Measurements from ENCODE around the gene TNIP2. TPM values are rescaled to one million over a fixed set of nuclear protein-coding genes. Genes with fewer than 3 reads are reported as not detected.
"Not testable (repeated sequence)": the region's sequence is repeated elsewhere in the genome, so short reads cannot be mapped to it uniquely, and the experiment has no call there.

The TNIP2 gene
- total RNA-seq, 2 experiments from 2014 or later = 50.6 to 59.4 TPM

- DNase-seq (no peak), ATAC-seq (no peak)
- H3K4me3 Mint-ChIP-seq = no peak overlapping the region
- H3K9me3 Mint-ChIP-seq (ENCODE audit: low read depth) = peaks cover 13% of the 10 kb centered on the region
- POLR2A ChIA-PET = no interaction called here
- no peak overlapping the region for H3K27ac Mint-ChIP-seq
- peaks cover 8% of the 10 kb centered on the region for H3K4me1 Mint-ChIP-seq
- intact Hi-C loops (cut with DNase I, micrococcal nuclease) = no loop called here
- H3K36me3 Mint-ChIP-seq (ENCODE audit: low read depth) = peaks cover 49% of the 10 kb centered on the region
- H3K27me3 Mint-ChIP-seq = no peaks in the 10 kb centered on the region
- CTCF ChIA-PET = no interaction called here
Observed at GRCh38 chr4:2735869-2736268, 20.3 kb downstream of the TNIP2 start.

- POLR2A ChIA-PET = no interaction called here
- no peak overlapping the region for H3K4me3 Mint-ChIP-seq
- H3K27ac Mint-ChIP-seq = peak overlapping the region; percentile 71
- H3K9me3 Mint-ChIP-seq (ENCODE audit: low read depth) = peaks cover 13% of the 10 kb centered on the region
- H3K4me1 Mint-ChIP-seq = peaks cover 8% of the 10 kb centered on the region
- intact Hi-C loops (cut with DNase I, micrococcal nuclease) = no loop called here
- DNase-seq (no peak), ATAC-seq (no peak)
- CTCF ChIA-PET = interaction anchor here (1.1 kb wide), 1 partner anchor 51 kb away, joined by 3 read pairs; no protein-coding TSS in a partner anchor
- no peaks in the 10 kb centered on the region for H3K27me3 Mint-ChIP-seq
- peaks cover 40% of the 10 kb centered on the region for H3K36me3 Mint-ChIP-seq (ENCODE audit: low read depth)
Observed at GRCh38 chr4:2734612-2735011, 21.5 kb downstream of the TNIP2 start.

GRCh38 chr4:2733844-2734574, 22.1 kb downstream of the TNIP2 start:
- ChIA-PET POLR2A (interaction anchor here (0.5 kb wide), 1 partner anchor 636 kb away, joined by 3 read pairs; no protein-coding TSS in a partner anchor), CTCF (interaction anchor here (1.1 kb wide), 1 partner anchor 51 kb away, joined by 3 read pairs; no protein-coding TSS in a partner anchor)
- H3K9me3 Mint-ChIP-seq (ENCODE audit: low read depth) = peaks cover 13% of the 10 kb centered on the region
- H3K4me1 Mint-ChIP-seq = peaks cover 8% of the 10 kb centered on the region
- no peak overlapping the region for H3K4me3 Mint-ChIP-seq
- H3K27me3 Mint-ChIP-seq = no peaks in the 10 kb centered on the region
- peaks cover 41% of the 10 kb centered on the region for H3K36me3 Mint-ChIP-seq (ENCODE audit: low read depth)
- peak overlapping the region; percentile 71 for H3K27ac Mint-ChIP-seq
- DNase-seq = no peak
- ATAC-seq = peak; percentile 34
- intact Hi-C loops (cut with DNase I, micrococcal nuclease) = no loop called here

- H3K27ac Mint-ChIP-seq = peak overlapping the region; percentile 40
- peaks cover 40% of the 10 kb centered on the region for H3K36me3 Mint-ChIP-seq (ENCODE audit: low read depth)
- ATAC-seq = peak; percentile 20
- DNase-seq = no peak
- H3K4me1 Mint-ChIP-seq = peaks cover 8% of the 10 kb centered on the region
- intact Hi-C loops (cut with DNase I, micrococcal nuclease) = no loop called here
- ChIA-PET POLR2A (interaction anchor here (0.5 kb wide), 1 partner anchor 637 kb away, joined by 3 read pairs; no protein-coding TSS in a partner anchor), CTCF (no interaction called here)
- H3K9me3 Mint-ChIP-seq (ENCODE audit: low read depth) = peaks cover 13% of the 10 kb centered on the region
- H3K4me3 Mint-ChIP-seq = no peak overlapping the region
- H3K27me3 Mint-ChIP-seq = no peaks in the 10 kb centered on the region
Observed at GRCh38 chr4:2733001-2733843, 22.9 kb downstream of the TNIP2 start.

GRCh38 chr4:2732526-2732925, 23.6 kb downstream of the TNIP2 start:
- Mint-ChIP-seq H3K4me3 (no peak overlapping the region), H3K9me3 (ENCODE audit: low read depth) (peaks cover 13% of the 10 kb centered on the region), H3K27me3 (no peaks in the 10 kb centered on the region), H3K4me1 (peaks cover 8% of the 10 kb centered on the region), H3K27ac (peak overlapping the region; percentile 40), H3K36me3 (ENCODE audit: low read depth) (peaks cover 40% of the 10 kb centered on the region)
- no peak for ATAC-seq
- intact Hi-C loops (cut with DNase I, micrococcal nuclease) = no loop called here
- CTCF ChIA-PET = no interaction called here
- POLR2A ChIA-PET = no interaction called here
- no peak for DNase-seq

- Mint-ChIP-seq H3K4me3 (no peak overlapping the region), H3K9me3 (ENCODE audit: low read depth) (peaks cover 13% of the 10 kb centered on the region), H3K36me3 (ENCODE audit: low read depth) (peaks cover 40% of the 10 kb centered on the region), H3K27ac (no peak overlapping the region), H3K27me3 (no peaks in the 10 kb centered on the region), H3K4me1 (peaks cover 8% of the 10 kb centered on the region)
- ATAC-seq (no peak), DNase-seq (no peak)
- ChIA-PET CTCF (no interaction called here), POLR2A (no interaction called here)
- intact Hi-C loops (cut with DNase I, micrococcal nuclease) = no loop called here
Observed at GRCh38 chr4:2731907-2732317, 24.2 kb downstream of the TNIP2 start.

DNA sequence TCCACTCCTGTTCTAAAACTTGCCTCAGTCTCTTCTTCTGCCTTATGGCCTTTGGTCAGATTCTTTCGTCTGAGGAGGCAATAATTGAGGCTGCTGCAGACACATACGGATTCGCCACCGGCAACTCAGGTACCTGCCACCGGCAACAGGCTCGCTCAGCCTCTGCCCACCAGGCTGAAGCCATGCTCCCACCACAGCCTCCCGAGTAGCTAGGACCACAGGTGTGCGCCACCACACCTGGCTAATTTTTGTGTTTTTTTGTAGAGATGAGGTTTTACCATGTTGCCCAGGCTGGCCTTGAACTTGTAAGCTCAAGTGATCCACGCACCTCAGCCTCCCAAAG, 26.6 kb downstream of the TNIP2 start:
- POLR2A ChIA-PET = no interaction called here
- Mint-ChIP-seq H3K9me3 (ENCODE audit: low read depth) (no peaks in the 10 kb centered on the region), H3K4me3 (no peak overlapping the region), H3K36me3 (ENCODE audit: low read depth) (peaks cover 20% of the 10 kb centered on the region), H3K27ac (no peak overlapping the region), H3K4me1 (peaks cover 11% of the 10 kb centered on the region), H3K27me3 (no peaks in the 10 kb centered on the region)
- intact Hi-C loops (cut with DNase I, micrococcal nuclease) = no loop called here
- DNase-seq (no peak), ATAC-seq (no peak)
- CTCF ChIA-PET = interaction anchor here (0.9 kb wide), 1 partner anchor 16 kb away, joined by 3 read pairs; no protein-coding TSS in a partner anchor

DNA sequence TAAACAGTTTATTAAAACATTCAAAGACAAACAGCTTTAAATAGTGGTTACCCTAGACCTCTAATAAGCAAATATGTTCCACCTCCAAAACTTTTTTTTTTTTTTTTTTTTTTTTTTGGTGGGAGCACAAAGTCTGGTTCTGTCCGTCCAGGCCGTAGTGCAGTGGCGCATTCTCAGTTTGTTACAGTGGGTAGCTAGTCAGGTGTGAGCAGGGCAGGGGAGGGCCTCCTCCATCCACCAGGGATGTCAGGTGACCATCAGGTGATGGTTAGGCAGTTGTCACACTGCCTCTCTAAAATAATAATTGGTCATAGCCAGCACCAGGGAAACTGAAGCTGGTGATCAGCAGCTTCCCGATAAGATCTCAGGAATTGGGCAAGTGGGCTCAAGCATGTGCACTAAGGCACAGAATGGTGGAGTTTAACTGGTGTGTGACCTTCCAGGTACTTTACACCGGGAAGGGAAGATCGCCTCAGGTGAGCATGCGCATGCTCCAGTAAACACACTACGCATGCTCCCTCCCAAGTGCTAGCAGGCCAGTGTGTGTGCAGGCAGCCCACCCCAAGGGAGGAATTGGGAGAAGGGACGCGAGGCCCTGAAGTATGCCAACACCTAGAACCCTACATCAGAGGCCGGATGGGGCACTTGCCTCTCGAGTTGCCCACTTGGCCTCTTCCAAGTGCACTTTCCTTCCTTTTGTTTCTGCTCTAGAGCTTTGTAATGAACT, 27.2 kb downstream of the TNIP2 start:
- Mint-ChIP-seq H3K4me1 (peaks cover 12% of the 10 kb centered on the region), H3K36me3 (ENCODE audit: low read depth) (peaks cover 18% of the 10 kb centered on the region), H3K4me3 (no peak overlapping the region), H3K27ac (no peak overlapping the region), H3K9me3 (ENCODE audit: low read depth) (no peaks in the 10 kb centered on the region), H3K27me3 (no peaks in the 10 kb centered on the region)
- CTCF ChIA-PET = interaction anchor here (0.7 to 0.9 kb wide), 3 partner anchors 10 to 54 kb away, joined by 3 read pairs; no protein-coding TSS in a partner anchor
- ATAC-seq (no peak), DNase-seq (no peak)
- POLR2A ChIA-PET = no interaction called here
- intact Hi-C loops (cut with DNase I, micrococcal nuclease) = no loop called here

- intact Hi-C loops (cut with DNase I, micrococcal nuclease) = no loop called here
- POLR2A ChIA-PET = no interaction called here
- ATAC-seq (no peak), DNase-seq (no peak)
- Mint-ChIP-seq H3K9me3 (ENCODE audit: low read depth) (no peaks in the 10 kb centered on the region), H3K36me3 (ENCODE audit: low read depth) (peaks cover 18% of the 10 kb centered on the region), H3K4me3 (no peak overlapping the region), H3K4me1 (peaks cover 12% of the 10 kb centered on the region), H3K27ac (no peak overlapping the region), H3K27me3 (no peaks in the 10 kb centered on the region)
- CTCF ChIA-PET = interaction anchor here (0.7 to 0.9 kb wide), 2 partner anchors 10 to 55 kb away, joined by 3 read pairs; no protein-coding TSS in a partner anchor
Observed at GRCh38 chr4:2728221-2728620, 27.9 kb downstream of the TNIP2 start.

DNA sequence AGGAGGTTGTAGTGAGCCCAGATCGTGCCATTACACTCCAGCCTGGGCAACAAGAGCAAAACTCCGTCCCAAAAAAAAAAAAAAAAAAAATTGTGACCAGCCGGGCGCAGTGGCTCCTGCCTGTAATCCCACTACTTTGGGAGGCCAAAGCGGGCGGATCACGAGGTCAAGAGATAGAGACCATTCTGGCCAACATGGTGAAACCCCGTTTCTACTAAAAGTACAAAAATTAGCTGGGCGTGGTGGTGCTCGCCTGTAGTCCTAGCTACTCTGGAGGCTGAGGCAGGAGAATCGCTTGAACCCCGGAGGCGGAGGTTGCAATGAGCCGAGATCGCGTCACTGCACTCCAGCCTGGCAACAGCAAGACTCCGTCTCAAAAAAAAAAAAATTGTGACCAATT, 29.3 kb downstream of the TNIP2 start:
- peaks cover 16% of the 10 kb centered on the region for H3K4me1 Mint-ChIP-seq
- H3K27me3 Mint-ChIP-seq; CTCF ChIA-PET; H3K27ac Mint-ChIP-seq; intact Hi-C loops (cut with DNase I, micrococcal nuclease); H3K4me3 Mint-ChIP-seq; ATAC-seq; DNase-seq; H3K9me3 Mint-ChIP-seq (ENCODE audit: low read depth); H3K36me3 Mint-ChIP-seq (ENCODE audit: low read depth): not testable (repeated sequence)
- POLR2A ChIA-PET = interaction anchor here (0.6 kb wide), 1 partner anchor 238 kb away, joined by 3 read pairs; no protein-coding TSS in a partner anchor

DNA sequence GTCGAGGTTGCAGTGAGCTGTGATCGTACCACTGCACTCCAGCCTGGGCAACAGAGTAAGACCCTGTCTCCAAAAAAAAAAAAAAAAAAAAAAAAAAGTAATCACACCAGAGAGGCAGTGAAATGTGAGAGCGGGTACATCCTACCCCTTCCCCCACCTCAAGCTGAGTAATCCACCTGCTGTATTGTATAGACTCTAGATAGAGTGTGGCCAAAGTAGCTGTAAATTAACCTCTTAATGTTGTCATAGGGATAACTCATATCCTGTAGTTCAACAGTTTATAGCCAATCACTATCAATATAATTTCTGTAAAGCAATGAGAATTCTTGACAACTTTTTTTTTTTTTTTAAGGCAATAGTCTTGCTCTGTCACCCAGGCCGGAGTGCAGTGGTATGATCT, 30.8 kb downstream of the TNIP2 start:
- Mint-ChIP-seq H3K9me3 (ENCODE audit: low read depth) (no peaks in the 10 kb centered on the region), H3K27ac (no peak overlapping the region), H3K36me3 (ENCODE audit: low read depth) (peaks cover 8% of the 10 kb centered on the region), H3K27me3 (no peaks in the 10 kb centered on the region), H3K4me3 (no peak overlapping the region), H3K4me1 (peaks cover 16% of the 10 kb centered on the region)
- no peak for DNase-seq
- ChIA-PET CTCF (interaction anchor here (0.6 to 1.6 kb wide), 3 partner anchors 61 to 229 kb away, joined by 3 to 4 read pairs (median 4); no protein-coding TSS in a partner anchor), POLR2A (interaction anchor here (0.6 to 0.7 kb wide), 2 partner anchors 33 to 191 kb away, joined by 3 to 5 read pairs; no protein-coding TSS in a partner anchor)
- peak; percentile 89 for ATAC-seq
- intact Hi-C loops (cut with DNase I, micrococcal nuclease) = no loop called here
